Measurements from ENCODE around the gene MLYCD.

GRCh38 chr16:83878838-83879237 is 20.1 kb upstream of the MLYCD start:
- TF ChIP-seq CTCF (IDR thresholded peaks at IDR 0.05) = peak; percentile 10 to 58 (median 40)
- TF ChIP-seq POLR2A (IDR thresholded peaks at IDR 0.05) = no peak

All from body of pancreas (tissue), 4 donors.